GM12878 (cell line): ENCODE measurements around the gene CCNY.

ENCODE experiments used
- NR2C2 ChIP-seq: IDR thresholded peaks from 2 replicates; pipeline ENCODE4 v1.6.1; 2011; ENCODE audit warnings: borderline replicate concordance, low read depth; ENCODE audit not compliant: control insufficient read depth, insufficient read length
- PAX5 ChIP-seq: IDR thresholded peaks from 2 replicates; pipeline ENCODE4 v1.6.1; 2011; ENCODE audit warnings: low read depth, low read length, borderline replicate concordance
- TF ChIP-seq, protein P1 (sequence below): fragments of 450-650 bp; IDR thresholded peaks from 2 replicates; pipeline ENCODE4 v1.6.1; 2017; ENCODE audit warnings: mild to moderate bottlenecking

DNA sequence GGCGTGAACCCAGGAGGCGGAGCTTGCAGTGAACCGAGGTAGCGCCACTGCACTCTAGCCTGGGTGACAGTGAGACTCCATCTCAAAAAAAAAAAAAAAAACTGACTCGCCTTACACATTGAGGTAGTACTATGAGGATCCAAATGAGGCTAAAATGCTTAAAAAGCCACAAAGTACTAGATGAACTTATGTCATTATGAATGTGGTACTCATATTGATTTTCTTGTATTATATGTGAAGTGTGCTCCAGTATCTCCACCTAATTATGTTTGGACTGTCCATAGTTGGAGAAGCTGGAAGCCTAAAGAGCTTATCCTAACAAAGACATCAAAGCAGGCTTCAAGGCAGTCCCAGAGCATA, 9.1 kb downstream of the CCNY start:
- TF ChIP-seq NR2C2 (no peak), PAX5 (no peak)
- TF ChIP-seq, protein P1, sequence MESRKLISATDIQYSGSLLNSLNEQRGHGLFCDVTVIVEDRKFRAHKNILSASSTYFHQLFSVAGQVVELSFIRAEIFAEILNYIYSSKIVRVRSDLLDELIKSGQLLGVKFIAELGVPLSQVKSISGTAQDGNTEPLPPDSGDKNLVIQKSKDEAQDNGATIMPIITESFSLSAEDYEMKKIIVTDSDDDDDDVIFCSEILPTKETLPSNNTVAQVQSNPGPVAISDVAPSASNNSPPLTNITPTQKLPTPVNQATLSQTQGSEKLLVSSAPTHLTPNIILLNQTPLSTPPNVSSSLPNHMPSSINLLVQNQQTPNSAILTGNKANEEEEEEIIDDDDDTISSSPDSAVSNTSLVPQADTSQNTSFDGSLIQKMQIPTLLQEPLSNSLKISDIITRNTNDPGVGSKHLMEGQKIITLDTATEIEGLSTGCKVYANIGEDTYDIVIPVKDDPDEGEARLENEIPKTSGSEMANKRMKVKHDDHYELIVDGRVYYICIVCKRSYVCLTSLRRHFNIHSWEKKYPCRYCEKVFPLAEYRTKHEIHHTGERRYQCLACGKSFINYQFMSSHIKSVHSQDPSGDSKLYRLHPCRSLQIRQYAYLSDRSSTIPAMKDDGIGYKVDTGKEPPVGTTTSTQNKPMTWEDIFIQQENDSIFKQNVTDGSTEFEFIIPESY = no peak
